Brain microvascular endothelial cell (primary cell): ENCODE results near the gene FAM131C.
"Not testable (repeated sequence)": the region's sequence is repeated elsewhere in the genome, so short reads cannot be mapped to it uniquely, and the experiment has no call there.

ENCODE experiments used
- DNase-seq: peaks from one replicate; pipeline ENCODE4 v3.0.0-alpha.2; 2020
- H3K27ac ChIP-seq: fragments of 250-450 bp; sonication (Bioruptor Pico); 2 replicates; pipeline ENCODE4 v1.5.1; 2020; ENCODE audit warnings: mild to moderate bottlenecking, moderate library complexity
- H3K27me3 ChIP-seq: fragments of 250-450 bp; sonication (Bioruptor Pico); replicated peaks from 2 replicates; pipeline ENCODE4 v1.5.1; 2020; ENCODE audit warnings: mild to moderate bottlenecking
- H3K36me3 ChIP-seq: fragments of 250-450 bp; sonication (Bioruptor Pico); replicated peaks from 2 replicates; pipeline ENCODE4 v1.5.1; 2020; ENCODE audit warnings: mild to moderate bottlenecking
- H3K4me3 ChIP-seq: 2 replicates; pipeline ENCODE4 v1.5.1; 2011; ENCODE audit warnings: low read depth, mild to moderate bottlenecking, control low read depth, low read length, moderate library complexity
- CTCF ChIP-seq: IDR thresholded peaks from 2 replicates; pipeline ENCODE4 v1.5.1; 2011; ENCODE audit warnings: low read depth, mild to moderate bottlenecking, moderate library complexity, low read length, control low read depth, inconsistent platforms; ENCODE audit errors: missing control alignments
- in situ Hi-C: cut with HindIII; loops from 2 replicates; pipeline ENCODE4 v1.10.0; 2017; ENCODE audit warnings: low sequenced_read_pairs, low pct_ligation_motif_present

Gene FAM131C

GRCh38 chr1:16063226-16063829 is 10.1 kb downstream of the FAM131C start:
- no peaks in the 10 kb centered on the region for H3K36me3 ChIP-seq
- H3K27me3 ChIP-seq: no peaks in the 10 kb centered on the region
- TF ChIP-seq CTCF: no peak
- H3K4me3 ChIP-seq: no peak overlapping the region
- no peak for DNase-seq
- H3K27ac ChIP-seq: no peak overlapping the region
- in situ Hi-C loops: no loop called here

- not testable (repeated sequence) for DNase-seq
Measured at GRCh38 chr1:16062687-16063075, 10.8 kb downstream of the FAM131C start.

GRCh38 chr1:16061989-16062686 is 11.3 kb downstream of the FAM131C start:
- H3K4me3 ChIP-seq, H3K27me3 ChIP-seq, DNase-seq, in situ Hi-C loops, H3K27ac ChIP-seq, H3K36me3 ChIP-seq: not testable (repeated sequence)

More at GRCh38 chr1:16062687-16063075, 10.8 kb downstream of the FAM131C start:
- H3K27ac ChIP-seq, H3K36me3 ChIP-seq, H3K27me3 ChIP-seq, H3K4me3 ChIP-seq, in situ Hi-C loops: not testable (repeated sequence)

GRCh38 chr1:16061266-16061665 is 12.2 kb downstream of the FAM131C start:
- no peak for DNase-seq
- Histone ChIP-seq H3K27ac (no peak overlapping the region), H3K27me3 (peaks cover 2% of the 10 kb centered on the region), H3K4me3 (no peak overlapping the region), H3K36me3 (no peaks in the 10 kb centered on the region)
- in situ Hi-C loops: no loop called here
- TF ChIP-seq CTCF: no peak

- H3K4me3 ChIP-seq, H3K27me3 ChIP-seq, DNase-seq, in situ Hi-C loops, H3K36me3 ChIP-seq, H3K27ac ChIP-seq: not testable (repeated sequence)
Measured at GRCh38 chr1:16058394-16059120, 14.9 kb downstream of the FAM131C start.

- in situ Hi-C loops, H3K36me3 ChIP-seq, DNase-seq, H3K4me3 ChIP-seq, H3K27me3 ChIP-seq, H3K27ac ChIP-seq: not testable (repeated sequence)
Measured at GRCh38 chr1:16057314-16057915, 16.0 kb downstream of the FAM131C start.

- in situ Hi-C loops, H3K27ac ChIP-seq, H3K36me3 ChIP-seq: not testable (repeated sequence)
Measured at GRCh38 chr1:16056521-16056912, 16.9 kb downstream of the FAM131C start.

More at GRCh38 chr1:16056521-16056912, 16.9 kb downstream of the FAM131C start:
- not testable (repeated sequence) for H3K27me3 ChIP-seq, DNase-seq, H3K4me3 ChIP-seq
